Activated T-cell treated with anti-CD3 and anti-CD28 coated beads, Interleukin-2, amount 50 U/mL, for 1 hour (primary cell): ENCODE results near the gene ALX4.

Experiments
- DNase-seq: peaks from one replicate; pipeline ENCODE4 v3.0.0-alpha.2; 2020

The ALX4 gene

GRCh38 chr11:44315947-44316658 lies 6.2 kb upstream of the ALX4 start:
- no peak for DNase-seq

DNA sequence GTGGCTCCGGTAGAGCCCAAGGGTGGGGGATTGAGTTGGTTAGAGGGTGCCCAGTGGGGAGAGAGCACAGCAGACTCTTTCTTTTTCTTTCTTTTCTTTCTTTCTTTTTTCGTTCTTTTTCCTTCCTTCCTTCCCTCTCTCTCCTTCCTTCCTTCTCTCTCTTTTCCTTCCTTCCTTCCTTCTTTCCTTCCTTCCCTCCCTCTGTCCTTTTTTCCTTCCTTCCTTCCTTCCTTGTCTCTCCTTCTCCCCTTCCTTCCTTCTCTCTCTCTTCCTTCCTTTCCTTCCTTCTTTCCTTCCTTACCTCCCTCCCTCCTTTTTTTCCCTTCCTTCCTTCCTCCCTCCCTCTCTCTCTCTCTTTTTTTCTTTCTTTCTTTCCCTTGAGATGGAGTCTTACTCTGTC lies 4.8 kb upstream of the ALX4 start:
- DNase-seq = no peak

DNA sequence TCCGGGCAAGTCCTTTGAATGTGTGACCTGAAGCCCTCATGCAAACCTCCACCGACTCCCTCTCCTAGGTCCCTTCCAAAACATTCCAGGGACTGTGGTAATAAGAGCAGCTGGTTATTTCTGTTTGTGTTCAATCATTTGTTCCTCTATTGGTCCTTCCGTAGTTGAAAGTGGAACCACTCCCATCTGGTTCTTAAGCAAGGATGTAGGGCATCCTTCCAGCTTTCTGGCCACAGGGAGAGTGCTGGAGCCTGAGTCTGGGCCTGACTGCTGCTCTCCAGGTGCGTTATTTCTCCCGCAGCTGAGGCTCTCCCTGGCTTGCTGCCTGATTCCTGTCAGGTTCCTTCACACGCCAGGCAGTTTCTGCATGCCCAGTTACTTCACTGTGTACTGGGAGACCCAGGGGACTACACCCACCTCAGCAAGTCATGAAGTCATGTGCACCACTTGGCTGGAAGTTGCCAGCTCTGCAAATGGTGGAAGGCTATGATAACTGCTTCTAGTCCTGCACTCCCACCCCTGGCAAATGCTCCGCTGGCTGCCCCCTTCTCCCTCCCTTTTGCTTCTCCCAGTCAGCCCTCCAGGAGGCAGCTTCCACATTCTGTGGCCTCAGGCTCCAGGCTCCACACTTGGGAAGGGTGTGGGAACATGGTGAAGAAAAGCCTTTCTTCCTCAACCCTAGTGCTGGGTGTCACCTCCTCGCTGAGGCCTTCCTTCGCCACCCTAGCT lies 4.0 kb upstream of the ALX4 start:
- no peak for DNase-seq

- DNase-seq = no peak
Observed at GRCh38 chr11:44312876-44313275, 2.9 kb upstream of the ALX4 start.

DNA sequence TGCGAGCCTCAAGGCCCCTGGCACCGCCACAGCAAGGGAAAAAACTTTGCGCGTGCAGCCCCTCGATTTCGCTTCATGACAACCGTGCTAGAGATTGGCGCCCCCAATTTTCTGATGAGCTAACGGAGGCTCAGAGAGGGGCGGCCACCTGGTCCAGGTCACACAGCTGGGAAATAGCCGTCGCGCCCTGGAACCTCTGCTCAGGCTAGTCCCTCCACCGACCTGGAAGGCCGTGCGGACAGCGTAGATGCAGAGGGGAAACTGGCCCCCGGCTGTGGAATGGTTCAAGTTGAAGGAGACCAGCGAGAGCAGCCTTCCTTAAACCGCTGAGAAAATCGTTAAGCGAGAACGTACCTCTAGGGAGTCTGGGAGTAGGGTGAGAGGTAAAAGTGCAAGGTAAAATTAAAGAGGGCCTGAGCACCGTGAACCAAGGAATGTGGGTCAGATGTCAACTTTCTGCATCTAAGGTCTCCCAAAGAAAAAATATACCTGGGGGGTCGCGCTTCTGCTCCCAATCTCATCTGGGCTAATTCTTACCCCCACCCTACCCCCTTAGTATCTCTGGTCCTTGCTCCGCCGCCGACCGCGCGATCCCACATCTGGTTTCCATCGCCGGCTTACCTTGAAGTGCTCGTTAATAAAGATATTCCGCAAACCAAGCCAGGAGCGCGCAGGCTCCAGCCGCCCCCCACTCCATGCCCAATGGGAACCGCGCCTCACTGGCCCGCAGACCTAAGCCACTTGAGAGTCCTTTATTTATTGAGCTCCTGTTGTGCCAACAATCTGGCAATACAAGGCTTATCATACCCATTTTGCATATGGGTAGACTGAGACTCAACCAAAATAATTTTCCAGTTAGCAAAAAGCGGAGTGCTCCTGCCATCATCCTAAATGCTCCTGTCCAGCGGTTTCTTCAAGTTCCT lies 1.7 kb upstream of the ALX4 start:
- DNase-seq = no peak

GRCh38 chr11:44310463-44311272 lies 729 bp upstream of the ALX4 start:
- DNase-seq = no peak

DNA sequence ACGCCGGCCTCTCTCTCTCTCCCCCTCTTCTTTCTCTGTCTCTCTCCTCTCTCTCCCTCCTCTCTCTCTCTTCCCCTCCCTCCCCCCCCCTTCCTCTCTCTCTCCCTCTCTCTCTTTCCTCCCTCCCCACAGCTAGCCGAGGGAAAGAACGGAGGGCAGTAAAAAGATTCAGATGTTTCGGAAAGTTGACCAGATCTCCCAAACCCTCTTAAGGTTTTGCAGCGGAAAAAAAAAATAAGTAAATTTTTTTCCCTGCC lies 195 bp upstream of the ALX4 start:
- DNase-seq = no peak

- DNase-seq = no peak
Observed at GRCh38 chr11:44308923-44309477, 939 bp downstream of the ALX4 start.

DNA sequence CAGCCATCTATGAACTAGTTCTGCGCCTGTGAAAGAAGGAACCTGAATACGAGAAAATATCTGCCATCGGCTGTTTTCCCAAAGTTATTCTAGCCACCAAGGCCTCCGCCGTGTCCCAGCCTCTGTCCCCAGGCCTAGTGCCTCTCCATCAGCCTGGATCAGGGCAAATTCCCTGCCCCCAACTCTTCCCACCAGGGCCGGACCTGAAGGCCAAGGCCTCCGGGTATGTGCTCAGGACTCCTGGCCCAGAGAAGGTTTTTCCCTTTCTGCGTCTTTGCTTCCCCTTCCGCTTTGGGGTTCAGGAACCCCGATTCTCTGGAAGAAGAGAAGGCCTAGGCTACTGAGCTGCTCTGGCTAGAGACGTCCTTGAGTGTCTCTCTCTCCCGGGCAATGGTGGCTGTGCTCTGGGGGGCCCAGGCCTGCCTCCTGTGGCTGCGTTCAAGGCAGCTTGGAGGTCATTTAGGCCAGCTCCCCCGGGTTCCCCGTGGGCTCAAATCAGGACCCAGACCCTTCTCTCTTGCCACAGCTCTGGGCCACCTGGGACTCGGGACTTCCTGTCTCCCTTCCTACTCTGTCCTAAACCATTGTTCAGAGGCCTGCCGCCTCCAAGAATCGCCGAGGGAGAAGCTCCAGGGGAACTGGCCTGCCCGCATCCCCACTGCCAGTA lies 1.6 kb downstream of the ALX4 start:
- no peak for DNase-seq

DNA sequence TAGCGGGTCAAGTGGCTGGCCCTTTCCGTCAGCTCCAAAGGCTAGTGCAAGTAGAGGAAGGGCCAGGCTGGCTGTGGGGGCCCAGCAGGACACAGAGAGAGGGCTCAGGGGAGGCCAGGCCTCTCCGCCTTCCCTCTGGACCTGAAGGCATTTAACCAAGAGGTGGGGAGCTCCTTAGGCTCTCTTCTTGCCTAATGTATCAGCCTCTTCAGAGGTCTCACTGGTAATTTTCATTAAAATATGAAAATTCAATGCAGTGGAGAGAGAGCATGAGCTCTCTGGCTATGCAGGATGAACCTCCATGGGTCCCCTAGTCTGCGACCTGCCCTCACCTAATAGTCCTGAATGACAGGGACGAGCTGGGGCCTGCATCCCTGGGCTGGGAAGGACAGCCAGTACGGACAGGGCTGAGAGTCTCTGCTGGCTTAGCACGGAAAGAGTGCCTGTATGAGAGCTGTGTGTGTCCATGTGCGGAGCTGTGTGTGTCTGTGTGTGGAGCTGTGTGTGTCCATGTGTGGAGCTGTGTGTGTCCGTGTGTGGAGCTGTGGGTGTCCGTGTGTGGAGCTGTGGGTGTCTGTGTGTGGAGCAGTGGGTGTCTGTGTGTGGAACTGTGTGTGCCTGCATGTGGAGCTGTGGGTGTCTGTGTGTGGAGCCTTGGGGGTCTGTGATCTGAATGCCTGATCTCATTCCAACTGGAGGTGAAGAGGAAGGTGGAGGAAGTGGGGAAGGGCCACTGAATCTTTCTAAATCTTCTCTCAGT lies 2.4 kb downstream of the ALX4 start:
- no peak for DNase-seq

GRCh38 chr11:44306918-44307244 lies 3.1 kb downstream of the ALX4 start:
- DNase-seq = no peak

DNA sequence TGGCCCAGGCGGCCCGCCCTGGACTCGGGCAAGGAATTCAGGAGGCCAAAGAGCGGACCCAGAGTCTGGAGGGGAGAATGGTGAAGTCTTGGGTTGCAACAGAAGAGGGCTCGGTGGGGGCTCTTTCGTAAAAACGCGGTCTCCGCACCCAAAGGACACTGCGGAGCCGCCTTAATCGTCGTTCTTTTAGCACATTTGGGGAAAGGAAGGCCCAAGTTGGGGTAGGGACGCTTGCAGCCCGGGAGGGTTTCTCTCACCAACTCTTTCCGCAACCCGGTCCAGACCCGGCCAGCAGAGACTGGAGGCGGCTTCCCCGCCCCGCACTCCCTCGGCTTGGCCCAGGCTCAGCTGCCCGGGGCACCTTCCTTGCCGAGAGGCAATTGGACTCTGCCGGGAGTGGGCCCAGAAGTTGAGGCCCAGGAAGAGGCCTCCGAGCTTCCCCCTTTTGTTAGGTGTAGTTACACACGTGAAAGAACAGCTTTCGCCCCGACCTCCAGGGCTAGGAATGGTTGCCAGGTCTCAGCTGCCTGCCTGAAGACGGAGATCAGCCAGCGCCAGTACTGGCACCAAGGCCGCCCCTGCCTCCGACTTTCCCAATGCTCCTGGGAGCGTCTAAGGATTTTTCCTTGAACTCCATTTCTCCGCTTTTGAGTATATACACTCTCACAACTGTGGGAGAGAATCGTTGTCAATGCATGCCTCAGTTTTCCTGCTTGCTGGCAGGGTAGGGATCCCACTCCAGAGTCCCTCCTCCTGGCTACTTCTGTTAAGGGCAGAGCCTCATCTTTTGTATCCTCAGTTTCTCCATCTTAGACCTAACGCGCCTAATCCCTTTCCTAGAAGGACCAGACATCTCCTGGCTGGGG lies 3.7 kb downstream of the ALX4 start:
- no peak for DNase-seq

DNA sequence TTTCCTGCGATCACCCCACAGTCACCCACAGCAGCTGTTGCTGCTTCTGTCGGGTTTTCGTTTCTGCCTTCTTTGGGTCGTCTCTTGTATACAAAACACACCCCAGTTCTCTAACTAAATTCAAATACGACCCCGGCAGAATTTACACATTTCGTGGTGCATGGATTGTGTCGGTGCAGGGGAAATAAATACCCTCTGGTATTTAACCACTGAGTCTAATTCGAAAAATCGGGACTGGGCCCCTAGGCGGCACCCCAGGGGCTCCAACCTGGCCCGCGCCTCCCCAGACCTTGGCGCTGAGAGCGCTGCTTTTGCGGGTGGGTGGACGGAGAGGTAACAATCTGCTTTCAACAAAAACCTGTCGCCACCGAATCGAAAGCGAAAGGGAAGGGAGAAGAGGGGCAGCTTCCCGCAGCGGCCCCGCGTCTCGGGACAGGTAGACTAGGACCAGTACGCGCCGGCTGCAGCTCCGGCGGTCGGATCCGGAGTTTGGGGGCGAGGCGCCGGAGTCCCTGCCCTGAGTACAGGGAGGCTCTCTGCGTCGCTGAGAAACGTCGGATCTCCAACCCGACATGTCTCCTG lies 4.4 kb downstream of the ALX4 start:
- DNase-seq = no peak

DNA sequence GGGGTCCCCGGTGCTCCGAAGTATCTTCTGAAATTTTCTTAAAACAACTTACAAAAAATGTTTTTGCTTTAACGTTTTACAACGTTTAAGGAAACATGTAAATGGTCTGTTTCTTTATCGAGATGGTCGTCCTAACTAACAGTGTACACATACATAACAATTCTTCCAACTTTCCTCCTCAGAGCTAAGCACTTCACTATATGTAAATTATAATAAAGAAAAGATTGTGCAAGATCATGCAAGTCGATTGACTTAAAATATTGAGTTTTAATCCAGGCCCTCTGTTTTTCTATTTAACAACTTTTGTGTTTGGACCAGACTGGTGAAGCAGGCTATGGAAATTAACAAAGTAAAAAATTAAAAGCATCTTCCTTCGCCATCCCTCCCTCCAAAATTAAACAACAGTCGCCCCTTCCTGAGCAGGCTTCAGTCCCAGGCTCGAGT lies 4.9 kb downstream of the ALX4 start:
- no peak for DNase-seq

- DNase-seq = no peak
Observed at GRCh38 chr11:44304091-44305025, 5.6 kb downstream of the ALX4 start.

- no peak for DNase-seq
Observed at GRCh38 chr11:44303401-44303938, 6.5 kb downstream of the ALX4 start.

DNA sequence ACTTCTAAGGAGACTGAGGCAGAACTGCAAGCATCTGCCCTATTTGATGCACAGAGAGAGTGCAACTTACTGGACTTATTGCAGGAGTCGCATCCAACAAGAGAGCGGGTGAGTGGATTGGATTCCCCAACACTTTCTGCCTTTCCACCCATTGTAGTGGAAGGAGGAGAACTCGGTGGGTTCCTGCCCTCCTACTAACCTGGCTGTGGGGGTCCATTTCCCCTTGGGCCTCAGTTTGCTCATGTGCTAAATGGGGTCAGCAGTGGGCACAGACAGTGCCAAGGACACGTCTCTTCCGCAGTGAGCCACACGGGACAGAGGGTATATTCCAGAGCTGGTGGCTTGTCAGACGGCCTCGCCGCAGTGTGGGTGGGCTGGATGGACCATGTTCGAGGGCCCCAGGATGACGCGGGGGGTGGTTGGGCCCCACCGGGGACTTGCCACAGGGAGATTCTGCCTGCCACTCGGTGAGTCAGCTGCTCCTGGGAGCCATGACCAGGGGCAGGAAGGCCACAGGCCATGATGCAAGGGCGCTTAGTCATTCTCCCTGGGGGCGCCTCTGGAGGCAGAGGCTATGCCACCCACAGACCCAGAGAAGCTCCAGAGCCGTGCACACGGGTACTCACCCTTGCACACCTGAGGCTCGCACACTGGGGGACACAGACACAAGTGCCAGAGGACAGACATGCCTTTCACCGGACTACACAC lies 8.2 kb downstream of the ALX4 start:
- DNase-seq = no peak
